Measurements from ENCODE around the gene GPR153. TPM values are rescaled to one million over a fixed set of nuclear protein-coding genes. Genes with fewer than 3 reads are reported as not detected.
A peak's percentile ranks its signal among the peaks of the same experiment; 100 is the strongest.

Gene GPR153
- total RNA-seq, 4 donors from 2014 or later, result 3.3 to 162 (median 121) TPM

DNA sequence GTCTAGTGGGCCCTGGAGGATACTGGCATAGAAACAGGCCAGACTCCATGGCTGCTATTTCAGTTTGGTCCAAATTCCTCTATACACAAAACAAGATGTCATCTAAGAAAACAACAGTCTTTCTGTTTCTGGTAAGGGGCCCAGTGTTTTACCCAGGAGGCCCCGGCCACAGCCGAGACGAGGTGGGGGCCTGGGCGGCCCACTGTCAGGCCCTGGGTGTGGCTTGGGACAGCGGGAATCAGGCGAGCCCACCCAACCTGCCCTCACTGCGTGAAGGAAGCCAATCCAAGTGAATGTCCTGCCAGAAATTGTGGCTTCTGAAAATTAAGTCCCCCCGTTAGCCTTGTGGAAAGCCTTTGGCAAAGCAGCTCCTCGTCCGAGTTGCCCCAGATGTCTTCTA lies 31.2 kb upstream of the GPR153 start:
- H3K27ac ChIP-seq, result no peak overlapping the region

DNA sequence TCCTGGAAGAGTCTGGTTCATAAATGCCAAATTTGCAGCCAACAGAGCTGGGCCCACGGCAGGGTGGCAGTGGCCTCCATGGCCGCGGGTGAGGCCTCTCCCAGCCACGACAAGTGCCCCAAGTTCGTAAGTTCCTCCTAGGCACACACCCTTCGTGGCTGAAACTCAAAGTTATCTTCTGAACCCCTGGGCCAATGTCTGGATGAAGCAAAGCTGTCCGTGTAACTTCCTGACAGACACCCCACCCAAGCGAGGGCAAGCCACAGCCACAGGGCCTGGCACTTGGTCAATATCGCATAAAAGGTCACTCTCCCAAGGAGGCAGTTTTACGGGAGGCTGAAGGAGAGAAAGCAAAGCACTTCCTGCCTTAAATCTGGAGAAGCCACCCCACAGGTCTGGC lies 27.8 kb upstream of the GPR153 start:
- peaks cover 0 to 11% (median 0%) of the 10 kb centered on the region in 3 donors for H3K36me3 ChIP-seq
- no peak for DNase-seq
- H3K27ac ChIP-seq, result peak overlapping the region in 1 of 4 donors; percentile 30
- no peak overlapping the region for H3K4me3 ChIP-seq
- no peaks in the 10 kb centered on the region for H3K27me3 ChIP-seq
- no peaks in the 10 kb centered on the region for H3K9me3 ChIP-seq
- TF ChIP-seq, protein P1, sequence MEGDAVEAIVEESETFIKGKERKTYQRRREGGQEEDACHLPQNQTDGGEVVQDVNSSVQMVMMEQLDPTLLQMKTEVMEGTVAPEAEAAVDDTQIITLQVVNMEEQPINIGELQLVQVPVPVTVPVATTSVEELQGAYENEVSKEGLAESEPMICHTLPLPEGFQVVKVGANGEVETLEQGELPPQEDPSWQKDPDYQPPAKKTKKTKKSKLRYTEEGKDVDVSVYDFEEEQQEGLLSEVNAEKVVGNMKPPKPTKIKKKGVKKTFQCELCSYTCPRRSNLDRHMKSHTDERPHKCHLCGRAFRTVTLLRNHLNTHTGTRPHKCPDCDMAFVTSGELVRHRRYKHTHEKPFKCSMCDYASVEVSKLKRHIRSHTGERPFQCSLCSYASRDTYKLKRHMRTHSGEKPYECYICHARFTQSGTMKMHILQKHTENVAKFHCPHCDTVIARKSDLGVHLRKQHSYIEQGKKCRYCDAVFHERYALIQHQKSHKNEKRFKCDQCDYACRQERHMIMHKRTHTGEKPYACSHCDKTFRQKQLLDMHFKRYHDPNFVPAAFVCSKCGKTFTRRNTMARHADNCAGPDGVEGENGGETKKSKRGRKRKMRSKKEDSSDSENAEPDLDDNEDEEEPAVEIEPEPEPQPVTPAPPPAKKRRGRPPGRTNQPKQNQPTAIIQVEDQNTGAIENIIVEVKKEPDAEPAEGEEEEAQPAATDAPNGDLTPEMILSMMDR (IDR thresholded peaks at IDR 0.05), result no peak
- TF ChIP-seq POLR2A (IDR thresholded peaks at IDR 0.05), result no peak
- no peaks in the 10 kb centered on the region for H3K4me1 ChIP-seq

More for the DNA sequence above, 31.2 kb upstream of the GPR153 start:
- H3K36me3 ChIP-seq, result peaks cover 0 to 21% (median 0%) of the 10 kb centered on the region in 3 donors
- H3K4me1 ChIP-seq, result no peaks in the 10 kb centered on the region
- no peaks in the 10 kb centered on the region for H3K27me3 ChIP-seq
- no peaks in the 10 kb centered on the region for H3K9me3 ChIP-seq
- TF ChIP-seq, protein P1 (IDR thresholded peaks at IDR 0.05), result no peak
- no peak for TF ChIP-seq POLR2A (IDR thresholded peaks at IDR 0.05)
- no peak overlapping the region for H3K4me3 ChIP-seq
- DNase-seq, result no peak

DNA sequence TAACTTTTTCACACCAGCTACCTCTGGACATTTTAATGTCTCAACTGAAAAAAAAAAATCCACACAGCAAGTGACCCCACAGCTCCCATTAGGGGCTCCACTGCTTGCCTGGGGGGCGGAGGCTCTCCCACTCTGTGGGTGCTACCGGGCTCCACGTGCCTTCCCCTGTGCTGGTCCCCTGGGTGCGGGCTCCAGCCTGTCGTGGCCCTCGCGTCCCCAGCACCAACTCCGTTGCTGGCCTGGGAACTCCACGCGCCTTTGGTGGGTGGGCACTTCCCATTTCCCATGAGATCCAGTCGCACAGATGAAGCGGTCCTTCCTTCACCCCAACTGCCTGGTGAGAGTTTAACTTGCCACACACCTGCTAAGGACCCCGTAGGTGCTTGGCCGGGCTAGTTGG lies 27.1 kb upstream of the GPR153 start:
- no peaks in the 10 kb centered on the region for H3K27me3 ChIP-seq
- no peak overlapping the region for H3K4me3 ChIP-seq
- H3K27ac ChIP-seq, result peak overlapping the region in 1 of 4 donors; percentile 30
- H3K36me3 ChIP-seq, result peaks cover 0 to 10% (median 0%) of the 10 kb centered on the region in 3 donors
- H3K9me3 ChIP-seq, result no peaks in the 10 kb centered on the region
- no peak for DNase-seq
- TF ChIP-seq POLR2A (IDR thresholded peaks at IDR 0.05), result no peak
- TF ChIP-seq, protein P1 (IDR thresholded peaks at IDR 0.05), result no peak
- peaks cover 0 to 4% (median 0%) of the 10 kb centered on the region in 4 donors for H3K4me1 ChIP-seq

DNA sequence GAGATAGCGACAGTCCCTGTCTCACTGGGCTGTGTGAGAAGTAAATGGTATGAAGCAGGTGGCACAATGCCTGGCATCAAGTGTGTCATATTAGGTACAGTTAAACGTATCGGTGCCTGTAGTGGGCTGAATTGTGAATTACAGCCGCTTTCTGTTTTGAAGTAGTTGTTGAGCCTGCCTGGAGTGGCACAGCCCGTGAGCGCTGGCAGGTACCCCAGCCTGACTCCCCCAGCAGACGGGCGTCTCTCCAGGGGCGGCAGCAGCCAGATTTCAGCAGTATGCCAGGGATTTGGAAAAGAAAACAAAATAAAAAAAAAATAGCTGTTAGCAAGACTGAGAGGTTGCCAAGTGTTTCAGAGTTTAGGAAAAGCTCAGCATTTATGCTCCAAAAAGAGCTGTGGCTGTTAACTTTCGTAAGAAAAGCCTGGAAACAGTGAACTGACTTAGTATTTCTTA lies 26.6 kb upstream of the GPR153 start:
- Histone ChIP-seq H3K9me3 (no peaks in the 10 kb centered on the region), H3K36me3 (peaks cover 0 to 10% (median 0%) of the 10 kb centered on the region in 3 donors), H3K27me3 (no peaks in the 10 kb centered on the region), H3K4me3 (no peak overlapping the region), H3K27ac (no peak overlapping the region), H3K4me1 (peaks cover 0 to 6% (median 0%) of the 10 kb centered on the region in 4 donors)
- DNase-seq, result no peak
- TF ChIP-seq, protein P1 (IDR thresholded peaks at IDR 0.05), result no peak
- no peak for TF ChIP-seq POLR2A (IDR thresholded peaks at IDR 0.05)

DNA sequence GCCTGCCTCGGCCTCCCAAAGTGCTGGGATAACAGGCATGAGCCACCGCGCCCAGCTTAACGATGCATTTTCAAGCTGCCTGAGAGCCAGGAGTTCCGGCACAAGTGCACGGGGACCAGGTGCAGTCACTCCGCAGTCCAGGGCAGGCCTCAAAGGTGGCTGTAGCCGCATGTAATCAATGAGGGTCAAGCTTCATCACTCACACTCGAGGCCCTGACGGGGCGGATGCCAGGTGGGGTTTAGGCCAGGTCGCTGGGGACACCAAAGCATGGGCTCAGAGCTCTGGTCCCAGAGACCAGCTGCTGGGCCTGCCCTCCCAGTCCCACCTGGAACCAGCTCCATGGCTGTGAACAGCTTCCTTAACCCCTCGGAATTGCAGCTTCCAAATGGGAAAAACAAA lies 26.1 kb upstream of the GPR153 start:
- no peak overlapping the region for H3K27ac ChIP-seq
- H3K9me3 ChIP-seq, result no peaks in the 10 kb centered on the region
- H3K36me3 ChIP-seq, result peaks cover 0 to 9% (median 0%) of the 10 kb centered on the region in 3 donors
- H3K27me3 ChIP-seq, result no peaks in the 10 kb centered on the region
- H3K4me3 ChIP-seq, result no peak overlapping the region
- no peak for TF ChIP-seq POLR2A (IDR thresholded peaks at IDR 0.05)
- TF ChIP-seq, protein P1 (IDR thresholded peaks at IDR 0.05), result no peak
- peaks cover 0 to 11% (median 0%) of the 10 kb centered on the region in 4 donors for H3K4me1 ChIP-seq
- no peak for DNase-seq

DNA sequence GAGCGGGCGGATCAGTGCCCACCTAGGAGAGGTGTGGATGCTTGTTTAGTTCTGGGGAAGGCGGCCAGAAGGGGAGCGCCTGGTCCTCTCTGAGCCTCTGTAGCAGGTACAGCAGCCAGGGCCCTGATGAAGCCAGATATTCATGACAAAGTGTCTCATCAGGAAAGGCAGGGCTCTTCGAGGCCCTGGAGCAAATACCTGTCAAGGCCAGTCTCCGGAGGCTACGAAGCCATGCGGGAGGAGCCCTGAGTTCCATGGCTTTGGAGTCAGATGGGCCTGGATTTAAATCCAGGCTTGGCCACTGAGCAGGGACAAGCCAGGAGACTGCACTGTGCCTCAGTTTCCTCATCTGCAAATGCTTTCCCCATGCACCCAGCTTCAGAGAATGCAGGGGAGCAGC lies 25.4 kb upstream of the GPR153 start:
- Histone ChIP-seq H3K4me3 (no peak overlapping the region), H3K36me3 (peaks cover 0 to 1% (median 0%) of the 10 kb centered on the region in 3 donors), H3K27me3 (no peaks in the 10 kb centered on the region), H3K9me3 (no peaks in the 10 kb centered on the region), H3K4me1 (peaks cover 0 to 16% (median 0%) of the 10 kb centered on the region in 4 donors), H3K27ac (no peak overlapping the region)
- TF ChIP-seq POLR2A (IDR thresholded peaks at IDR 0.05), result no peak
- TF ChIP-seq, protein P1 (IDR thresholded peaks at IDR 0.05), result no peak
- no peak for DNase-seq

All from Peyer's patch (tissue), 4 donors.